Measurements from ENCODE around the gene F13B. TPM values are rescaled to one million over a fixed set of nuclear protein-coding genes. Genes with fewer than 3 reads are reported as not detected.
"Not testable (repeated sequence)": the region's sequence is repeated elsewhere in the genome, so short reads cannot be mapped to it uniquely, and the experiment has no call there.

Gene F13B
- total RNA-seq, 2 experiments from 2014 or later: not detected

- DNase-seq: no peak
- no peaks in the 10 kb centered on the region for H3K9me3 Mint-ChIP-seq
- H3K36me3 Mint-ChIP-seq (ENCODE audit: low read depth): no peaks in the 10 kb centered on the region
- TF ChIP-seq, protein P1, sequence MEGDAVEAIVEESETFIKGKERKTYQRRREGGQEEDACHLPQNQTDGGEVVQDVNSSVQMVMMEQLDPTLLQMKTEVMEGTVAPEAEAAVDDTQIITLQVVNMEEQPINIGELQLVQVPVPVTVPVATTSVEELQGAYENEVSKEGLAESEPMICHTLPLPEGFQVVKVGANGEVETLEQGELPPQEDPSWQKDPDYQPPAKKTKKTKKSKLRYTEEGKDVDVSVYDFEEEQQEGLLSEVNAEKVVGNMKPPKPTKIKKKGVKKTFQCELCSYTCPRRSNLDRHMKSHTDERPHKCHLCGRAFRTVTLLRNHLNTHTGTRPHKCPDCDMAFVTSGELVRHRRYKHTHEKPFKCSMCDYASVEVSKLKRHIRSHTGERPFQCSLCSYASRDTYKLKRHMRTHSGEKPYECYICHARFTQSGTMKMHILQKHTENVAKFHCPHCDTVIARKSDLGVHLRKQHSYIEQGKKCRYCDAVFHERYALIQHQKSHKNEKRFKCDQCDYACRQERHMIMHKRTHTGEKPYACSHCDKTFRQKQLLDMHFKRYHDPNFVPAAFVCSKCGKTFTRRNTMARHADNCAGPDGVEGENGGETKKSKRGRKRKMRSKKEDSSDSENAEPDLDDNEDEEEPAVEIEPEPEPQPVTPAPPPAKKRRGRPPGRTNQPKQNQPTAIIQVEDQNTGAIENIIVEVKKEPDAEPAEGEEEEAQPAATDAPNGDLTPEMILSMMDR (IDR thresholded peaks at IDR 0.05): no peak
- H3K4me1 Mint-ChIP-seq (ENCODE audit: low read depth): no peaks in the 10 kb centered on the region
- H3K27me3 ChIP-seq (ENCODE audit: control insufficient read depth in 1 of 2, insufficient read depth in 2 of 2, low read length in 2 of 2): no peaks in the 10 kb centered on the region
- no peak overlapping the region for H3K27ac Mint-ChIP-seq
- H3K4me3 Mint-ChIP-seq: no peak overlapping the region
- H3K4me3 ChIP-seq (ENCODE audit: low read length): no peak overlapping the region
- ChIA-PET POLR2A (no interaction called here), CTCF (no interaction called here)
- no peak overlapping the region for H3K27ac ChIP-seq (ENCODE audit: low read depth in 1 of 2, low read length in 2 of 2)
- H3K36me3 ChIP-seq (ENCODE audit: insufficient read depth, low read length): no peaks in the 10 kb centered on the region
- peaks cover 24% of the 10 kb centered on the region for H3K27me3 Mint-ChIP-seq
- intact Hi-C loops (cut with DNase I, micrococcal nuclease): no loop called here
- no peaks in the 10 kb centered on the region for H3K9me3 ChIP-seq (ENCODE audit: control insufficient read depth in 1 of 2, insufficient read depth in 1 of 2, low read length in 2 of 2)
- no peak for ATAC-seq (ENCODE audit: poor library complexity)
- no peaks in the 10 kb centered on the region for H3K4me1 ChIP-seq (ENCODE audit: insufficient read depth, low read length)
Observed at GRCh38 chr1:197042676-197043341, 24.3 kb downstream of the F13B start.

GRCh38 chr1:197041486-197042353 is 25.3 kb downstream of the F13B start:
- Histone ChIP-seq H3K4me1 (ENCODE audit: insufficient read depth, low read length) (no peaks in the 10 kb centered on the region), H3K4me3 (ENCODE audit: low read length) (no peak overlapping the region), H3K27ac (ENCODE audit: low read depth in 1 of 2, low read length in 2 of 2) (no peak overlapping the region), H3K9me3 (ENCODE audit: control insufficient read depth in 1 of 2, insufficient read depth in 1 of 2, low read length in 2 of 2) (no peaks in the 10 kb centered on the region), H3K27me3 (ENCODE audit: control insufficient read depth in 1 of 2, insufficient read depth in 2 of 2, low read length in 2 of 2) (no peaks in the 10 kb centered on the region), H3K36me3 (ENCODE audit: insufficient read depth, low read length) (no peaks in the 10 kb centered on the region)
- ATAC-seq (ENCODE audit: poor library complexity): no peak
- POLR2A ChIA-PET: no interaction called here
- TF ChIP-seq, protein P1 (IDR thresholded peaks at IDR 0.05): no peak
- H3K9me3 Mint-ChIP-seq: no peaks in the 10 kb centered on the region
- no peaks in the 10 kb centered on the region for H3K36me3 Mint-ChIP-seq (ENCODE audit: low read depth)
- H3K27ac Mint-ChIP-seq: no peak overlapping the region
- no peak for DNase-seq
- no peaks in the 10 kb centered on the region for H3K4me1 Mint-ChIP-seq (ENCODE audit: low read depth)
- no peak overlapping the region for H3K4me3 Mint-ChIP-seq
- intact Hi-C loops (cut with DNase I, micrococcal nuclease): no loop called here
- CTCF ChIA-PET: no interaction called here
- peaks cover 20% of the 10 kb centered on the region for H3K27me3 Mint-ChIP-seq

DNA sequence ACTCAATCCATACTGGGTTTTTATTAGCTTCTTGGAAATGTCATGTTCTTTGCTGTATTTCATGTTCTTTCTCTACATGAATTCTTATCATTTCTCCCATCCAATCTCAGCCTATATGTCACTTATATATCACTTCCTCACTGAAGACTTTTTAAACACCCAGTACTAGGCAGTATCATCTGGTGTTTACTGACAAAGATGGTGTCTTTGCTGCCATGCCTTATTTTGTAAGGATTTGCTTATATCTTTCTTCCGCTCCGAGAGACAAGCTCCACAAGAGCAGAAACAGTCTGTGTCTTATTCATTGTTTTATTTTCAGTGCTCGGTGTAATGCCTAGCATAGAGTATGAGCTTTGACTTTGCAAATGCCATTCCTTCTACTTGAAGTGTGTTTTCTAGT is 30.2 kb downstream of the F13B start:
- POLR2A ChIA-PET: interaction anchor here (0.7 kb wide), 1 partner anchor 173 kb away, joined by 3 read pairs; no protein-coding TSS in a partner anchor

GRCh38 chr1:197034631-197035339 is 32.3 kb downstream of the F13B start:
- ATAC-seq (ENCODE audit: poor library complexity); DNase-seq; H3K4me1 Mint-ChIP-seq (ENCODE audit: low read depth); H3K4me3 Mint-ChIP-seq; CTCF ChIA-PET; H3K27ac ChIP-seq (ENCODE audit: low read depth in 1 of 2, low read length in 2 of 2); H3K27ac Mint-ChIP-seq; H3K4me1 ChIP-seq (ENCODE audit: insufficient read depth, low read length); H3K36me3 Mint-ChIP-seq (ENCODE audit: low read depth); H3K9me3 Mint-ChIP-seq; H3K9me3 ChIP-seq (ENCODE audit: control insufficient read depth in 1 of 2, insufficient read depth in 1 of 2, low read length in 2 of 2); H3K36me3 ChIP-seq (ENCODE audit: insufficient read depth, low read length); H3K4me3 ChIP-seq (ENCODE audit: low read length); intact Hi-C loops (cut with DNase I, micrococcal nuclease); H3K27me3 ChIP-seq (ENCODE audit: control insufficient read depth in 1 of 2, insufficient read depth in 2 of 2, low read length in 2 of 2); POLR2A ChIA-PET: not testable (repeated sequence)
- H3K27me3 Mint-ChIP-seq: peaks cover 18% of the 10 kb centered on the region

More for the DNA sequence above, 30.2 kb downstream of the F13B start:
- DNase-seq (no peak), ATAC-seq (ENCODE audit: poor library complexity) (no peak)
- Mint-ChIP-seq H3K27ac (no peak overlapping the region), H3K9me3 (no peaks in the 10 kb centered on the region), H3K4me3 (no peak overlapping the region), H3K36me3 (ENCODE audit: low read depth) (no peaks in the 10 kb centered on the region), H3K4me1 (ENCODE audit: low read depth) (no peaks in the 10 kb centered on the region), H3K27me3 (peaks cover 18% of the 10 kb centered on the region)
- TF ChIP-seq, protein P1 (IDR thresholded peaks at IDR 0.05): no peak
- CTCF ChIA-PET: no interaction called here
- no peaks in the 10 kb centered on the region for H3K4me1 ChIP-seq (ENCODE audit: insufficient read depth, low read length)
- H3K4me3 ChIP-seq (ENCODE audit: low read length): no peak overlapping the region
- H3K27me3 ChIP-seq (ENCODE audit: control insufficient read depth in 1 of 2, insufficient read depth in 2 of 2, low read length in 2 of 2): no peaks in the 10 kb centered on the region
- H3K9me3 ChIP-seq (ENCODE audit: control insufficient read depth in 1 of 2, insufficient read depth in 1 of 2, low read length in 2 of 2): no peaks in the 10 kb centered on the region
- intact Hi-C loops (cut with DNase I, micrococcal nuclease): no loop called here
- no peak overlapping the region for H3K27ac ChIP-seq (ENCODE audit: low read depth in 1 of 2, low read length in 2 of 2)
- H3K36me3 ChIP-seq (ENCODE audit: insufficient read depth, low read length): no peaks in the 10 kb centered on the region

All from CD4-positive, alpha-beta T cell (primary cell).